ENCODE measurements around the gene KLHL12.
A peak's percentile ranks its signal among the peaks of the same experiment; 100 is the strongest.

The KLHL12 gene

GRCh38 chr1:202926581-202927491, at the start of gene KLHL12:
Gene KLHL12 (minus strand): TSS chr1:202927234. CDS start chr1:202925162, 2,072 bp downstream.
- ChIA-PET POLR2A (interaction anchor here (1.2 kb wide), 1 partner anchor 80 kb away, joined by 4 read pairs; the partner anchor contains the start of gene TMEM183A), CTCF (interaction anchor here (0.8 to 1.6 kb wide), 5 partner anchors 11 to 68 kb away, joined by 3 to 7 read pairs (median 4); partner anchors contain the start of gene CYB5R1)
- H3K4me3 ChIP-seq (ENCODE audit: low read depth, low read length), result peak within 1 kb of the TSS; percentile 96
- peak; percentile 60 for DNase-seq (ENCODE audit: low read depth, low spot score)
- TF ChIP-seq CTCF (IDR thresholded peaks at IDR 0.05; ENCODE audit: insufficient read depth, low read length, missing control alignments), result peak; percentile 63

- TF ChIP-seq CTCF (IDR thresholded peaks at IDR 0.05; ENCODE audit: insufficient read depth, low read length, missing control alignments), result no peak
- POLR2A ChIA-PET, result no interaction called here
- CTCF ChIA-PET, result interaction anchor here (1.6 kb wide), 1 partner anchor 9 kb away, joined by 6 read pairs; the partner anchor contains the start of gene CYB5R1
- H3K4me3 ChIP-seq (ENCODE audit: low read depth, low read length), result no peak overlapping the region
- DNase-seq (ENCODE audit: low read depth, low spot score), result no peak
These were observed 49.6 kb upstream of the KLHL12 start for GRCh38 chr1:202976633-202977032.

GRCh38 chr1:202974856-202975255, 47.8 kb upstream of the KLHL12 start:
- CTCF ChIA-PET, result interaction anchor here (0.9 to 6.1 kb wide), 2 partner anchors 18 to 25 kb away, joined by 3 to 42 read pairs; no protein-coding TSS in a partner anchor
- H3K4me3 ChIP-seq (ENCODE audit: low read depth, low read length), result no peak overlapping the region
- no peak for TF ChIP-seq CTCF (IDR thresholded peaks at IDR 0.05; ENCODE audit: insufficient read depth, low read length, missing control alignments)
- DNase-seq (ENCODE audit: low read depth, low spot score), result no peak
- POLR2A ChIA-PET, result no interaction called here

GRCh38 chr1:202972046-202972445, 45.0 kb upstream of the KLHL12 start:
- no peak overlapping the region for H3K4me3 ChIP-seq (ENCODE audit: low read depth, low read length)
- ChIA-PET POLR2A (interaction anchor here (0.6 kb wide), 1 partner anchor 9 kb away, joined by 3 read pairs; no protein-coding TSS in a partner anchor), CTCF (interaction anchor here (2.2 to 6.1 kb wide), 2 partner anchors 10 to 27 kb away, joined by 7 to 42 read pairs; no protein-coding TSS in a partner anchor)
- TF ChIP-seq CTCF (IDR thresholded peaks at IDR 0.05; ENCODE audit: insufficient read depth, low read length, missing control alignments), result no peak
- no peak for DNase-seq (ENCODE audit: low read depth, low spot score)

GRCh38 chr1:202968895-202969295, 41.9 kb upstream of the KLHL12 start:
- TF ChIP-seq CTCF (IDR thresholded peaks at IDR 0.05; ENCODE audit: insufficient read depth, low read length, missing control alignments), result peak; percentile 71
- no peak for DNase-seq (ENCODE audit: low read depth, low spot score)
- ChIA-PET CTCF (interaction anchor here (1.1 to 3.6 kb wide), 8 partner anchors 9 to 40 kb away, joined by 3 to 16 read pairs (median 6); partner anchors contain the start of gene TMEM183A), POLR2A (no interaction called here)
- no peak overlapping the region for H3K4me3 ChIP-seq (ENCODE audit: low read depth, low read length)

GRCh38 chr1:202968351-202968750, 41.3 kb upstream of the KLHL12 start:
- no peak overlapping the region; the same call in 1 of the 2 replicates for H3K4me3 ChIP-seq (ENCODE audit: low read depth, low read length)
- ChIA-PET CTCF (interaction anchor here (0.8 to 3.6 kb wide), 15 partner anchors 9 to 300 kb away, joined by 3 to 16 read pairs (median 5); partner anchors contain the start of genes KLHL12, RABIF and TMEM183A), POLR2A (no interaction called here)
- no peak for DNase-seq (ENCODE audit: low read depth, low spot score)
- no peak for TF ChIP-seq CTCF (IDR thresholded peaks at IDR 0.05; ENCODE audit: insufficient read depth, low read length, missing control alignments)

All from AG04449 (cell line).